ENCODE measurements around the gene PSORS1C2. TPM values are rescaled to one million over a fixed set of nuclear protein-coding genes. Genes with fewer than 3 reads are reported as not detected.

The PSORS1C2 gene
- total and polyA plus RNA-seq, 2 donors (not counting 3 experiments of a cell fraction or from before 2014, with no cell fraction given): not detected

- no peak for FAIRE-seq
- CTCF ChIA-PET: interaction anchor here (8.2 kb wide), 1 partner anchor 33 kb away, joined by 102 read pairs; no protein-coding TSS in a partner anchor
- intact Hi-C loops (cut with micrococcal nuclease): no loop called here
These were observed 18.5 kb downstream of the PSORS1C2 start, which contains the start of gene CDSN for GRCh38 chr6:31120151-31120915. TSS of gene CDSN (minus strand) at chr6:31120446. CDS start at chr6:31120419, 27 bp downstream.

More at GRCh38 chr6:31120151-31120915, 18.5 kb downstream of the PSORS1C2 start, which contains the start of gene CDSN:
- Histone ChIP-seq H3K79me2 (ENCODE audit: control insufficient read depth, insufficient read depth, low read length) (no peaks in the 10 kb centered on the region), H3K27me3 (ENCODE audit: control insufficient read depth in 2 of 2, insufficient read depth in 2 of 2, low read length in 2 of 2) (no peaks in the 10 kb centered on the region), H3K4me1 (ENCODE audit: control insufficient read depth, extremely low read depth, insufficient read depth, low read length) (peaks cover 39% of the 10 kb centered on the region), H2AFZ (ENCODE audit: low read depth, low read length) (no peak within 1 kb of the TSS), H3K4me2 (ENCODE audit: insufficient read depth, low read length) (no peak within 1 kb of the TSS), H3K9ac (replicated peaks; ENCODE audit: extremely low read depth, insufficient read depth, low read length) (no peak within 1 kb of the TSS), H3K27ac (ENCODE audit: insufficient read depth, low read depth, low read length) (no peak within 1 kb of the TSS), H3K9me3 (replicated peaks; ENCODE audit: control insufficient read depth, insufficient read depth, low read length) (no peaks in the 10 kb centered on the region), H3K36me3 (ENCODE audit: control insufficient read depth in 2 of 2, extremely low read depth in 1 of 2, insufficient read depth in 2 of 2, low read length in 2 of 2) (no peaks in the 10 kb centered on the region), H3K4me3 (replicated peaks in 1 of 3; ENCODE audit: insufficient read depth in 1 of 3, low read depth in 1 of 3, low read length in 3 of 3) (no peak within 1 kb of the TSS), H4K20me1 (replicated peaks; ENCODE audit: control insufficient read depth, extremely low read depth, insufficient read depth, low read length) (no peaks in the 10 kb centered on the region), H3K9me1 (replicated peaks; ENCODE audit: control insufficient read depth, extremely low read depth, insufficient read depth, low read length) (no peaks in the 10 kb centered on the region)
- POLR2A ChIA-PET: no interaction called here
- dilution Hi-C loops (cut with MboI; ENCODE audit: extremely low pct_ligation_motif_present, low sequenced_read_pairs): no loop called here
- no peak for DNase-seq (ENCODE audit: low read depth, low spot score)
- BruUV-seq (replicated peaks): no TSS peak
- no peak for TF ChIP-seq GATA2 (IDR thresholded peaks at IDR 0.05; ENCODE audit: insufficient read depth, insufficient read length, low read depth, low read length)
- TF ChIP-seq, protein P1, sequence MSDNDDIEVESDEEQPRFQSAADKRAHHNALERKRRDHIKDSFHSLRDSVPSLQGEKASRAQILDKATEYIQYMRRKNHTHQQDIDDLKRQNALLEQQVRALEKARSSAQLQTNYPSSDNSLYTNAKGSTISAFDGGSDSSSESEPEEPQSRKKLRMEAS (IDR thresholded peaks at IDR 0.05; ENCODE audit: insufficient read depth, insufficient read length): no peak
- no peak for TF ChIP-seq MYC (IDR thresholded peaks at IDR 0.05; ENCODE audit: low read depth, low read length)
- TF ChIP-seq JUN (IDR thresholded peaks at IDR 0.05; ENCODE audit: borderline replicate concordance, insufficient read depth, insufficient read length, low read depth): no peak
- no peak for TF ChIP-seq POLR2AphosphoS5 (IDR thresholded peaks at IDR 0.05; ENCODE audit: insufficient read depth, low read depth, low read length)
- no peak for TF ChIP-seq CTCF (IDR thresholded peaks at IDR 0.05; ENCODE audit: extremely low read depth in 1 of 2, insufficient read depth in 1 of 2, low read depth in 1 of 2, low read length in 2 of 2)
- no peak for TF ChIP-seq FOS (IDR thresholded peaks at IDR 0.05; ENCODE audit: borderline replicate concordance, insufficient read depth, low read length)
- TF ChIP-seq EZH2 (IDR thresholded peaks at IDR 0.05; ENCODE audit: borderline replicate concordance, low read depth, low read length, severe bottlenecking): no peak
